Pons (tissue), 1 donor: ENCODE measurements around the gene FAM9A.
A peak's percentile ranks its signal among the peaks of the same experiment; 100 is the strongest.

Experiments used
- DNase-seq: peaks from one replicate; pipeline ENCODE4 v3.0.0-alpha.2; 2016; ENCODE audit warnings: low spot score

FAM9A gene

GRCh38 chrX:8801041-8801599, at the start of gene FAM9A:
Gene FAM9A (minus strand): TSS chrX:8801383. CDS start chrX:8800171, 1,212 bp downstream.
- DNase-seq = no peak

- DNase-seq = no peak
Observed at GRCh38 chrX:8850478-8850877, 49.3 kb upstream of the FAM9A start.

DNA sequence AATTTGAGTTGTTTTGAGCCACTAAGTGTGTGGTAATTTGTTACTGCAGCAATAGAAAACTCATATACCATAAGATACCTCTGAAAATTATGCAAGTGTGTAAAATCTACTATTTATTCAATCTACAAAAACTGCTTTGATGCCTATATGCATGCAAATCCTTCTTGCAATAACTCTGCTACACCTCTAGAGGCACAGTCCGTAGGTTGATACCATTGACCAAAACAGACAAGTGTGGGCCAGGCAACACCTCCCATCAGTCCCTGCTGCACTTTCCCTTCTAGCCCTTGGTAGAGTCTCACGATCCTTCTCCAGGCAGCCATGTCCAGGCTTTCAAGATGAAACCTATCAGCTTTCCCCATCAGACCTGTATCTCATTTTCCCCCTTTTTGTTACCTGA, 48.8 kb upstream of the FAM9A start:
- no peak for DNase-seq

DNA sequence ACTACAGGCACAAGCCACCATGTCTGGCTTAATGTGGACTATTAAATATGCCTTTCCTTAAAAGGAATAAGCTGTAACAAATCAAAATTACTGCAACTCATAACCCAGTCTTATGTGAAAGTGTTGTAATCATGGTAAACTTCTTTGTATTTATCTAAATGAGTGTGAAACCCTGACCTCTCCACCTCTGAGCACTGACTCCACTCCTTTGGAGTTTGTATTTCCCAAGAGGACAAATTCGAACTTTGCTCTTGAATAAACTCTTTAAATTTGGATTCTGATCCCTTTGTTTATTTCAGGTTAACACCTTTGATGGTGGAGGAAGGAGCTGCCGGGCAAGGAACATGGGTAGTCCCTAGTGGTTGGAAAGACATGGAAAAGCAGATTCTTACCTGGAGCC, 48.3 kb upstream of the FAM9A start:
- no peak for DNase-seq

GRCh38 chrX:8848911-8849310, 47.7 kb upstream of the FAM9A start:
- DNase-seq = no peak

- DNase-seq = no peak
Observed at GRCh38 chrX:8848441-8848840, 47.3 kb upstream of the FAM9A start.

DNA sequence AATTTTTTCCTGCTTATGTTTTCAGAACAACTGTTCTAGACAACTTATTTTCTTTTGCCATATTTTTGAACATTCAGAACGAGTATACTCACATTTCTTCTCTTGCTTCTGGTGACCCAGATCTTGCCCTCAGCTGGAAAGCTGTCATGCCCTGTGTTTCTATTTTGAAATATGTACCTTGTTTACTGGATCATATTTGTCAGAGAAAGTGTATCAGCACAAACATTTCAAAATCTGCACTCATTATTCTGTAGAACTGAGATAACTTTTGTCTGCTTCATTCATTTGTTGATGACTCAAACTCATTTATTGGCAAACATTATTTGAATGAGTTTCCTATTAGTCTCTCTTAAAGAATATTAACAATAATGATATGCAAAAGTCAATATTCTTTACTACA, 46.2 kb upstream of the FAM9A start:
- no peak for DNase-seq

DNA sequence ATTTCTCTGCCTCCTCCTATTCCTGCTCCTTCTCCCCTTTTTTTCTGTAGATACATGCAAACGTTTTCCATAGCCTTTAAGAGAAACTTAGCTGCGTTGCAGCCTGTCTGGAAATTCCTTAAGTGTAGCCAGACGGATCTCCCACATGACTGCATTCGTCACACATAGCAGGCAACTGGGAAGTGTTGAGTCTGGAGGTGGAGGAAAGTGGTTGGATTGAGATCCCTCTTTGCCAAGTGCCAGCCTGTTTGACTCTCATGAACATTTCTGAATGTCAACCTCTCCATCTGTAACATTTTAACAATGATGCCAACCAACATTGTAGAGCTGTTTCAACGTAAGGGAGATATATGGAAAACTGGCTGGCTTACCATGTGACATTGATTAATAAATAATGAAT, 45.1 kb upstream of the FAM9A start:
- no peak for DNase-seq

GRCh38 chrX:8845469-8845868, 44.3 kb upstream of the FAM9A start:
- no peak for DNase-seq

DNA sequence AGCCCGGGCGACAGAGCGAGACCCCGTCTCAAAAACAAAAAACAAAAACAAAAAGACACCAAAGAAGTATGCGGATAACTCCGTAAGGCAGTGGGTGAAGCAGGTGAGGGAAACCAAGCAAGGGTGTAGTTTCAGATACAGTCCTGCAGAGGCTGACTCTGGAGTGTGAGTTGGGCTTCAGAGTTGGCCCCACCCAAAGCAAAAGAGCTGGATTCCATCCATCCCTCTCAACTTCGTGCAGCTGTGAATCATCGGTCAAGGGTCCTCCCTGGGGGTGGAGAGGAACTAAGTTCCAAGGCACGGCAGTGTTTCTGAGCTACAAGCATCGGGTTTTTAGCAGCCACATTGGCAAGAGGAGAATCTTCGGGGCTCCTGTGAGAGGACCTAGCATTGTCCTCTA, 43.9 kb upstream of the FAM9A start:
- no peak for DNase-seq

GRCh38 chrX:8844157-8844556, 43.0 kb upstream of the FAM9A start:
- no peak for DNase-seq

GRCh38 chrX:8841911-8842310, 40.7 kb upstream of the FAM9A start:
- DNase-seq = no peak

- no peak for DNase-seq
Observed at GRCh38 chrX:8834392-8834791, 33.2 kb upstream of the FAM9A start.

DNA sequence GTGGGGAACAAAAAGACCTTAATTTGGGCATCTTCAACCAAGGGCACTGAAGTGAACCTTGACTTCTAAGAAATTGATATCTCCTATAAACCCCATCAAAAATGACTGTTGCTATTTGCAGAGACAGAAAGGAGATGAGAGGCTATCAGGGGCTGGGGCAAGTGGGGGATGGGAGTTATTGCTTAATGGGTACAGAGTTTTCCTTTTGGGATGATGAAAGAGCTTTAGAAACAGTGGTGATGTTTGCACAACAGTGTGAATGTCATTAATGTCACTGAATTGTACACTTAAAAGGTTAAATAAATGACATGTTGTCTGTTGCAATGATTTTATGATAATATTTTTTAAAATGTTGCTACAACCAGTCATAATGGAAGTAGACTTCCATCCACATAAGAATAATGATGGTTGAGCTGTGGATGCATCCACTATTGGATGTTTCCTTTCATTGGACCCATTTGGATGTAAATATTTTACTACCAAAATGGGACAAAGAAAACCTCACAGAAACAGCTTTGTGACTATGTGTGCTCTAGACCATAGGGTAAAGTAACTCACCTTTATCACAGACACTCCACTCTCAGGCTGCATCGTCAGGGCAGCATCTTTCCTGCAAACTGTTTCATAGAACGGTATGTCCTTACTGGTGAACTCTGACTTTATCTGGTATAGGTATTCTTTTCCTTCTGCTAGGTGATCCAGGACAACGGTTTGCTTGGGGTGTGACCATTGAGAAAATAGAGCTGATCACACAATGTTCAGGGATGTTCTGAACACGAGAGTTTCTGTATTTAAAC, 31.6 kb upstream of the FAM9A start:
- DNase-seq = no peak

- no peak for DNase-seq
Observed at GRCh38 chrX:8823698-8824097, 22.5 kb upstream of the FAM9A start.

DNA sequence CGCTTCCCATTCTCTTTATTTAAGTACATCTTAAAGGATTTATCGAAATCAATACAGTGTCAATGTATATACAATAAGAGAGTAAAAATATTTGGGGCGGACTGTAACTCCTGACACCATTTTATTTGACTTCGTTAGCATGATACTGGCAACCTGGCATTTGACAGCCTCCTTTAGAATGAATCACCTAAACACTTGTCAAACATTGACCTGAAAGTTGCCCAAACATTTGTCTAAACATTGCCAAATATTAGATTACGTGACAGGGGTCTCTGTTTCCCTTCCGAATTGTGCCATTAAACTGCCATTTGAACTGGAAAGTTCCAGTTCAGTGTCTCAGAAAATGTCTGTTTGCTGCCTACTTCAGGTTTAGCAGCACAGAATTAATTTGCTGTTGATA, 20.8 kb upstream of the FAM9A start:
- no peak for DNase-seq

DNA sequence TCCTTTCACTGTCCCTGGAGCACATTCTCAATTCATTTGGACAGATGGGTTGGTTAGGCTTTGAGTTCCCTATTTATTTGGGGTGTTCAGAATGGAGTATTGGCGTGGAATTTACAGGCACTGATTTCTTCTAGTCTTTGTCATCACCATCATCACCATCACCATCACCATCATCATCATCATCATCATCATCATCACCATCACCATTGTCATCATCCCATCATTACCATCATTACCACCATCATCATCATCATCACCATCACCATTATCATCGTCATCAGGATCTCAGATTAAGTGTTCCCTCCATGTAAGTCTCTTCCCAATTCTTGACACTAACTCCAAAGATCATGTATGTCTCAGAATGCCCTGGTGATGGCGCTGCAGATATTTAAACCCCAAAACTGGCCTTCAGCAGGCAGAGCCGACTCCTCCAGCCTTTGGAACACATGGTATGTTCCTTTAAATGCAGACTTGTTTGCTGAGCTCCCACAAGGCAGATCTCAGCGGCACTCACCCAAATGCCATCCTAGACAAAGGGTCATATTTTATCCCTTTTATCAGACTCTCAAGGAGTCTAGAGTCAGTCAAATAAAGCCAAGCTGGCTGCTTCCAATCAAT, 19.8 kb upstream of the FAM9A start:
- DNase-seq = no peak

DNA sequence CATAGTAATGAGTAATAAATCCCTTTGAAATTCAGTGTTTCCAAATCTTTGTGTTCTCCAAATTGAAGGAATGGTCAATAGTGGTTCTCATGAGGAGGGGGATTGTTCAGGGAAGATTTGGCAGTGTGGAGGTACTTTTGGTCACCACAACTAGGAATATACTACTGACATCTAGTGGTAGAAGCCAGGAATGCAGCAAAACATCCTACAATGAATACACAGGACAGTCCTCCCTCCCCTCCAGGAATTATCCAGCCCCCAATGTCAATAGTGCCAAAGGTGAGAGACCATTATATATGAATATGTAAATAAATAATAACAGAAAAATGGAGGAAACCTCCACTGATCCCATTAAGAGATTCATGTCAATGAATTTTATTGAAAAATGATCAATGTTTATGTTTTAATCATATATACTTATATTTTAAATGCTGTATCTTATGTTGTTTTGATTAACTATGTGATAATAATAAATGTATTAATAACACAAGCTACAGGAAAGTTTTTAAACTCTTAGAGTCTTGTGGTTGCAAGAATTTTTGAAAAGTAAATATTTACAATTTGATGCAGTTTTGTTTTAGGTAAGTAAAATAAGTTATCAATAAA, 14.4 kb upstream of the FAM9A start:
- DNase-seq = peak; percentile 35

GRCh38 chrX:8813036-8813435, 11.9 kb upstream of the FAM9A start:
- DNase-seq = no peak

DNA sequence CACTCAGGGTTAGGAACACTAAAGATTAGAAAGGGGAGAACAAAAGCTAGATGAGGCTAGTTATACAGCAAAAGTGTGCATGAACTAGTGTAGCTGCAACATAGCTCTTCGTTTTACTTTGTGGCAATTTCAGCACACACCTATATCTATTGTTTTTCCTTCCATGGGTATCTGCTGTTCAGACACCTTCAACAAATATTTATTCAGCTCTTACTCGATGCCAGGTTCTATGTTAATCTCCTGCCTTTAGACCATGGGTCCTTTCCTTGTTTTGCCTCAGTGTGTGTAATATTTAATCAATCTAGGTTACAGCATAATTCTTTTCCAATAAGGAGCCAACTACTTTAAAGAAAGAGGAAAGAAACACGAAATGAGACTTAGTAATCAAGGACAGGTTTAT, 10.4 kb upstream of the FAM9A start:
- no peak for DNase-seq

- DNase-seq = no peak
Observed at GRCh38 chrX:8808661-8809060, 7.5 kb upstream of the FAM9A start.

DNA sequence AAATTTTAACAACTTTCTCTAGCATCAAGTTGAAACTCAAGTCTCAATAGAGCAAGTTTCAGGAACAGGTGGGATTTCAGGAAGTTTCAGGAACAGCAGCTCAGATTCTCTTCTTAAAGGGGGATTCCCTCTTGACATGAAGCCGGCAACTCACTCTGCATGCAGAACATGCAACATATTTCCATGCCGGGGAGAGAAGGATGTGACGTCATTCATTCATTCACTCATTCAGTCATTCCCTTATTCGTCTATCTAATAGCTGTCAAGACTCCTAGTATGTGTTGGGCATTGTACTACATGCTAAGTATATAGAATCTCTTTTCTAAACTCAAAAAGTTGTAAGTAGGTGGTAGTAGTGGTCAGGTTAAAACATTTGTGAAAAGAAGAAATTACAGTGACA, 4.8 kb upstream of the FAM9A start:
- no peak for DNase-seq

- no peak for DNase-seq
Observed at GRCh38 chrX:8805046-8805445, 3.9 kb upstream of the FAM9A start.
